Fibroblast of lung (primary cell): ENCODE results near the gene SGCD. TPM values are rescaled to one million over a fixed set of nuclear protein-coding genes. Genes with fewer than 3 reads are reported as not detected.

Experiments used
- DNase-seq, 2 donors: peaks; one replicate each; pipeline versions ENCODE4 v3.0.0 to v3.0.0-alpha.2; 2010; ENCODE audit warnings: low read depth in 2 of 2
- H2AFZ ChIP-seq: 2 replicates; pipeline ENCODE4 v1.5.1; 2012; ENCODE audit warnings: low read length, control low read depth, inconsistent platforms
- H3K27ac ChIP-seq: 2 replicates; pipeline ENCODE4 v1.5.1; 2011; ENCODE audit warnings: low read length, control low read depth; ENCODE audit not compliant: insufficient read depth
- H3K27me3 ChIP-seq: 2 replicates; pipeline ENCODE4 v1.5.1; 2011; ENCODE audit warnings: mild to moderate bottlenecking, low read length; ENCODE audit not compliant: control insufficient read depth, insufficient read depth
- H3K36me3 ChIP-seq: 2 replicates; pipeline ENCODE4 v1.5.1; 2011; ENCODE audit warnings: low read length; ENCODE audit not compliant: control insufficient read depth, insufficient read depth
- H3K4me1 ChIP-seq: 2 replicates; pipeline ENCODE4 v1.5.1; 2011; ENCODE audit warnings: low read length; ENCODE audit not compliant: control insufficient read depth, insufficient read depth; ENCODE audit errors: extremely low read depth
- H3K4me2 ChIP-seq: 2 replicates; pipeline ENCODE4 v1.5.1; 2011; ENCODE audit warnings: low read length, control low read depth; ENCODE audit not compliant: insufficient read depth; ENCODE audit errors: extremely low read depth
- H3K4me3 ChIP-seq, 4 experiments: fragments of 200-600 bp in 1 of 4; sonication (generic) in 1 of 4; replicated peaks in 1 of 4; 2 replicates each; pipeline ENCODE4 v1.5.1; 2011 to 2016; ENCODE audit warnings: low read length in 4 of 4, low read depth in 3 of 4, mild to moderate bottlenecking in 3 of 4, control low read depth in 2 of 4, inconsistent platforms in 1 of 4, mixed read lengths in 1 of 4; ENCODE audit not compliant: insufficient read depth in 1 of 4; ENCODE audit errors: control extremely low read depth in 1 of 4
- H3K79me2 ChIP-seq: 2 replicates; pipeline ENCODE4 v1.5.1; 2012; ENCODE audit warnings: mild to moderate bottlenecking, low read length, inconsistent platforms; ENCODE audit not compliant: control insufficient read depth, insufficient read depth
- H3K9ac ChIP-seq: 2 replicates; pipeline ENCODE4 v1.5.1; 2011; ENCODE audit warnings: mild to moderate bottlenecking, low read length, control low read depth; ENCODE audit not compliant: insufficient read depth
- H3K9me3 ChIP-seq: 2 replicates; pipeline ENCODE4 v1.5.1; 2012; ENCODE audit warnings: low read depth, low read length; ENCODE audit not compliant: control insufficient read depth, insufficient read depth
- H4K20me1 ChIP-seq: 2 replicates; pipeline ENCODE4 v1.5.1; 2011; ENCODE audit warnings: low read length; ENCODE audit not compliant: control insufficient read depth, insufficient read depth; ENCODE audit errors: extremely low read depth
- CTCF ChIP-seq, 2 donors: IDR thresholded peaks in 1 of 2; conservative IDR thresholded peaks in 1 of 2; 1 replicate in 1 of 2; 2 replicates in 1 of 2; pipeline ENCODE4 v1.5.1; 2011 to 2012; ENCODE audit warnings: low read length in 2 of 2, control low read depth in 1 of 2, inconsistent platforms in 1 of 2, low read depth in 1 of 2, mild to moderate bottlenecking in 1 of 2
- EZH2 ChIP-seq: IDR thresholded peaks from 2 replicates; pipeline ENCODE4 v1.5.1; 2012; ENCODE audit warnings: low read length, control low read depth, mild to moderate bottlenecking; ENCODE audit errors: missing control alignments
- polyA plus RNA-seq, 2 donors: library from polyadenylated mRNA; depleted of rRNA in 1 of 2; stranded (reverse) in 1 of 2; unstranded in 1 of 2; fragments of >200 nt; gene quantifications; 2 replicates each; pipeline ENCODE4 v1.2.1, GENCODE V29; 2011 to 2012; ENCODE audit warnings: missing spikeins in 1 of 2
- total RNA-seq: library from RNA; depleted of rRNA; stranded (reverse); fragments of >200 nt; gene quantifications from 2 replicates; pipeline ENCODE4 v1.2.1, GENCODE V29; 2014

SGCD gene
- total and polyA plus RNA-seq, 2 donors (not counting 1 experiment from before 2014, with no cell fraction given) = 13.3 to 67.5 TPM

- Histone ChIP-seq H3K79me2 (no peaks in the 10 kb centered on the region), H3K4me1 (no peaks in the 10 kb centered on the region), H3K4me3 (no peak overlapping the region), H3K4me2 (no peak overlapping the region), H3K9me3 (no peaks in the 10 kb centered on the region), H4K20me1 (no peaks in the 10 kb centered on the region), H3K36me3 (no peaks in the 10 kb centered on the region), H3K27me3 (no peaks in the 10 kb centered on the region), H3K9ac (no peak overlapping the region), H2AFZ (no peak overlapping the region), H3K27ac (no peak overlapping the region)
- DNase-seq = no peak
- TF ChIP-seq EZH2 (no peak), CTCF (conservative IDR thresholded peaks at IDR 0.05 in 1 of 2, IDR thresholded peaks at IDR 0.05 in 1 of 2; ENCODE audit: low read depth in 1 of 2, low read length in 2 of 2) (no peak)
Measured at GRCh38 chr5:156581725-156582124, 254.8 kb downstream of the SGCD start.

- Histone ChIP-seq H3K79me2 (no peaks in the 10 kb centered on the region), H3K27ac (no peak overlapping the region), H3K4me3 (no peak overlapping the region), H3K36me3 (no peaks in the 10 kb centered on the region), H4K20me1 (no peaks in the 10 kb centered on the region), H3K27me3 (no peaks in the 10 kb centered on the region), H2AFZ (no peak overlapping the region), H3K9me3 (no peaks in the 10 kb centered on the region), H3K4me1 (no peaks in the 10 kb centered on the region), H3K4me2 (no peak overlapping the region), H3K9ac (no peak overlapping the region)
- TF ChIP-seq CTCF (conservative IDR thresholded peaks at IDR 0.05 in 1 of 2, IDR thresholded peaks at IDR 0.05 in 1 of 2; ENCODE audit: low read depth in 1 of 2, low read length in 2 of 2) = no peak
- TF ChIP-seq EZH2 = no peak
- no peak for DNase-seq
Measured at GRCh38 chr5:156582193-156582598, 255.2 kb downstream of the SGCD start.

GRCh38 chr5:156584871-156585270 lies 257.9 kb downstream of the SGCD start:
- TF ChIP-seq CTCF (conservative IDR thresholded peaks at IDR 0.05 in 1 of 2, IDR thresholded peaks at IDR 0.05 in 1 of 2; ENCODE audit: low read depth in 1 of 2, low read length in 2 of 2) = no peak
- TF ChIP-seq EZH2 = no peak
- Histone ChIP-seq H3K4me3 (no peak overlapping the region), H2AFZ (no peak overlapping the region), H3K4me1 (no peaks in the 10 kb centered on the region), H3K9me3 (no peaks in the 10 kb centered on the region), H3K9ac (no peak overlapping the region), H3K36me3 (no peaks in the 10 kb centered on the region), H3K4me2 (no peak overlapping the region), H3K79me2 (no peaks in the 10 kb centered on the region), H3K27ac (no peak overlapping the region), H4K20me1 (no peaks in the 10 kb centered on the region), H3K27me3 (no peaks in the 10 kb centered on the region)
- DNase-seq = no peak
